Measurements from ENCODE around the gene ACAD11.
"Not testable (repeated sequence)": the region's sequence is repeated elsewhere in the genome, so short reads cannot be mapped to it uniquely, and the experiment has no call there.

Gene ACAD11

GRCh38 chr3:132556036-132556386 lies 103.6 kb downstream of the ACAD11 start:
- H3K9ac ChIP-seq (ENCODE audit: low read length); H4K91ac ChIP-seq (ENCODE audit: low read depth, low read length); H3K14ac ChIP-seq (ENCODE audit: low read length); H3K4me2 ChIP-seq (ENCODE audit: low read length); H2BK12ac ChIP-seq (ENCODE audit: low read length); H3K23ac ChIP-seq (ENCODE audit: low read length); H3K4me1 ChIP-seq (ENCODE audit: control insufficient read depth in 1 of 2, insufficient read depth in 2 of 2, low read length in 2 of 2); DNase-seq; H2AFZ ChIP-seq (ENCODE audit: insufficient read depth, low read length, poor library complexity); H3K79me1 ChIP-seq (ENCODE audit: low read length); H3K4me3 ChIP-seq (ENCODE audit: low read depth, low read length); H3K27me3 ChIP-seq (ENCODE audit: insufficient read depth, low read length); H3K9me3 ChIP-seq (ENCODE audit: insufficient read depth, low read depth, low read length); H2BK120ac ChIP-seq (ENCODE audit: insufficient read depth, low read length, poor library complexity); H3K18ac ChIP-seq (ENCODE audit: low read length); H3K4ac ChIP-seq (ENCODE audit: low read depth, low read length); H4K12ac ChIP-seq (ENCODE audit: low read depth, low read length); H3K79me2 ChIP-seq (ENCODE audit: control insufficient read depth, insufficient read depth, low read length, poor library complexity); H3K36me3 ChIP-seq (ENCODE audit: control insufficient read depth in 1 of 2, insufficient read depth in 2 of 2, low read length in 2 of 2); H4K8ac ChIP-seq (ENCODE audit: low read depth, low read length); H2AK5ac ChIP-seq (ENCODE audit: low read length); H3K27ac ChIP-seq (ENCODE audit: low read depth, low read length): not testable (repeated sequence)
- WGBS (ENCODE audit: extremely low coverage, insufficient coverage, insufficient read length): no CpG with 5 or more reads among the region's 3 CpGs
- H2BK5ac ChIP-seq (ENCODE audit: low read depth, low read length, poor library complexity): peak overlapping the region; percentile 26

DNA sequence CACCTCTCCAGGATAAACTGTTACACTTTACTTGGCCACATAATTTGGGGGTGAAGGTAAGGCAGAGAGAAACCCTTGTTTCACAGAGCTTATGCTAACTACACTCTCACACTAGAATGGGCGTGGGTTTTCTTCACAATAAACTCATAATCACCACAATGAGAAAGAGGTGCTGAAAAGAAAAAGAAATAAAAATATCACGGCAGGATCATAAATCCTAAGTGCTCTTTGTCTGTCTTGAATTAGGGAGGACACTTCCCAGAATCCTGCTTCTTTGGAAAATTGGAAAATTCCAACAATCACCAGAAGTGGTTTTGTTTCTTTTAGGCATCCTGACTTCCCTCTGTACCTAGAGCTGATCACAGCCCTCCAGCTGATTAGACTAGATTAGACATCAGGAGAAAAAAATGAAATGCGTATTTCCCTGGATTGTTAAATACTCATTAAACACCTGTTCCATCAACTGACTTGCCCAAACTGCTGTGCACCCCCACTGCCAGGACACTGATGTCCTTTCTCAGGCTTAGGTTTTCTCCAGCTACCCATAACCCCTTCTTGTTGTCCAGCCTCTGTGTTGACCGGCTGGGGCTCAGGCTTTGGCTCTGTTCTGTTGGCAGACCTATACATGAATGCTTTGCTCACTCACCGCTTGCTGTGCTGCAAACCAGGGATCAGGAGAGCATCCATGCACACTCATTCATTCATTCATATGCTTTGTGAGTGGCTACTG lies 104.1 kb downstream of the ACAD11 start:
- Histone ChIP-seq H3K79me1 (ENCODE audit: low read length) (no peaks in the 10 kb centered on the region), H2BK5ac (ENCODE audit: low read depth, low read length, poor library complexity) (peak overlapping the region; percentile 26), H3K79me2 (ENCODE audit: control insufficient read depth, insufficient read depth, low read length, poor library complexity) (no peaks in the 10 kb centered on the region), H2BK12ac (ENCODE audit: low read length) (no peak overlapping the region), H4K12ac (ENCODE audit: low read depth, low read length) (no peak overlapping the region), H2BK120ac (ENCODE audit: insufficient read depth, low read length, poor library complexity) (no peak overlapping the region), H2AFZ (ENCODE audit: insufficient read depth, low read length, poor library complexity) (no peak overlapping the region), H3K9ac (ENCODE audit: low read length) (no peak overlapping the region), H3K23ac (ENCODE audit: low read length) (no peak overlapping the region), H4K8ac (ENCODE audit: low read depth, low read length) (no peak overlapping the region), H3K18ac (ENCODE audit: low read length) (no peak overlapping the region), H3K4me1 (ENCODE audit: control insufficient read depth in 1 of 2, insufficient read depth in 2 of 2, low read length in 2 of 2) (peaks cover 2 to 5% of the 10 kb centered on the region in 2 experiments), H3K14ac (ENCODE audit: low read length) (no peak overlapping the region), H3K27ac (ENCODE audit: low read depth, low read length) (no peak overlapping the region), H3K4ac (ENCODE audit: low read depth, low read length) (no peak overlapping the region), H3K9me3 (ENCODE audit: insufficient read depth, low read depth, low read length) (no peaks in the 10 kb centered on the region), H3K4me3 (ENCODE audit: low read depth, low read length) (no peak overlapping the region), H3K27me3 (ENCODE audit: insufficient read depth, low read length) (no peaks in the 10 kb centered on the region), H3K36me3 (ENCODE audit: control insufficient read depth in 1 of 2, insufficient read depth in 2 of 2, low read length in 2 of 2) (no peaks in the 10 kb centered on the region), H4K91ac (ENCODE audit: low read depth, low read length) (no peak overlapping the region), H2AK5ac (ENCODE audit: low read length) (no peak overlapping the region), H3K4me2 (ENCODE audit: low read length) (no peak overlapping the region)
- no CpG with 5 or more reads among the region's 5 CpGs for WGBS (ENCODE audit: extremely low coverage, insufficient coverage, insufficient read length)
- no peak for DNase-seq

- DNase-seq: no peak
- Histone ChIP-seq H4K8ac (ENCODE audit: low read depth, low read length) (no peak overlapping the region), H3K27ac (ENCODE audit: low read depth, low read length) (no peak overlapping the region), H4K12ac (ENCODE audit: low read depth, low read length) (no peak overlapping the region), H4K91ac (ENCODE audit: low read depth, low read length) (no peak overlapping the region), H3K4me1 (ENCODE audit: control insufficient read depth in 1 of 2, insufficient read depth in 2 of 2, low read length in 2 of 2) (peaks cover 2 to 5% of the 10 kb centered on the region in 2 experiments), H2AK5ac (ENCODE audit: low read length) (no peak overlapping the region), H3K4me3 (ENCODE audit: low read depth, low read length) (no peak overlapping the region), H3K9ac (ENCODE audit: low read length) (no peak overlapping the region), H2BK5ac (ENCODE audit: low read depth, low read length, poor library complexity) (no peak overlapping the region), H3K79me2 (ENCODE audit: control insufficient read depth, insufficient read depth, low read length, poor library complexity) (no peaks in the 10 kb centered on the region), H3K4ac (ENCODE audit: low read depth, low read length) (no peak overlapping the region), H3K79me1 (ENCODE audit: low read length) (no peaks in the 10 kb centered on the region), H3K4me2 (ENCODE audit: low read length) (no peak overlapping the region), H2BK120ac (ENCODE audit: insufficient read depth, low read length, poor library complexity) (no peak overlapping the region), H3K9me3 (ENCODE audit: insufficient read depth, low read depth, low read length) (no peaks in the 10 kb centered on the region), H3K23ac (ENCODE audit: low read length) (no peak overlapping the region), H3K18ac (ENCODE audit: low read length) (no peak overlapping the region), H3K27me3 (ENCODE audit: insufficient read depth, low read length) (no peaks in the 10 kb centered on the region), H2AFZ (ENCODE audit: insufficient read depth, low read length, poor library complexity) (no peak overlapping the region), H2BK12ac (ENCODE audit: low read length) (no peak overlapping the region), H3K14ac (ENCODE audit: low read length) (no peak overlapping the region), H3K36me3 (ENCODE audit: control insufficient read depth in 1 of 2, insufficient read depth in 2 of 2, low read length in 2 of 2) (no peaks in the 10 kb centered on the region)
- no CpG with 5 or more reads among the region's 8 CpGs for WGBS (ENCODE audit: extremely low coverage, insufficient coverage, insufficient read length)
Measured at GRCh38 chr3:132554437-132554836, 105.2 kb downstream of the ACAD11 start.

- Histone ChIP-seq H3K27ac (ENCODE audit: low read depth, low read length) (no peak overlapping the region), H3K4ac (ENCODE audit: low read depth, low read length) (no peak overlapping the region), H4K91ac (ENCODE audit: low read depth, low read length) (no peak overlapping the region), H2BK12ac (ENCODE audit: low read length) (no peak overlapping the region), H3K9ac (ENCODE audit: low read length) (no peak overlapping the region), H3K79me2 (ENCODE audit: control insufficient read depth, insufficient read depth, low read length, poor library complexity) (no peaks in the 10 kb centered on the region), H3K27me3 (ENCODE audit: insufficient read depth, low read length) (no peaks in the 10 kb centered on the region), H2AK5ac (ENCODE audit: low read length) (no peak overlapping the region), H3K79me1 (ENCODE audit: low read length) (no peaks in the 10 kb centered on the region), H3K4me1 (ENCODE audit: control insufficient read depth in 1 of 2, insufficient read depth in 2 of 2, low read length in 2 of 2) (peaks cover 2 to 5% of the 10 kb centered on the region in 2 experiments), H3K36me3 (ENCODE audit: control insufficient read depth in 1 of 2, insufficient read depth in 2 of 2, low read length in 2 of 2) (no peaks in the 10 kb centered on the region), H3K18ac (ENCODE audit: low read length) (no peak overlapping the region), H2AFZ (ENCODE audit: insufficient read depth, low read length, poor library complexity) (no peak overlapping the region), H3K9me3 (ENCODE audit: insufficient read depth, low read depth, low read length) (no peaks in the 10 kb centered on the region), H4K8ac (ENCODE audit: low read depth, low read length) (no peak overlapping the region), H4K12ac (ENCODE audit: low read depth, low read length) (no peak overlapping the region), H2BK5ac (ENCODE audit: low read depth, low read length, poor library complexity) (no peak overlapping the region), H3K23ac (ENCODE audit: low read length) (no peak overlapping the region), H3K4me2 (ENCODE audit: low read length) (no peak overlapping the region), H2BK120ac (ENCODE audit: insufficient read depth, low read length, poor library complexity) (no peak overlapping the region), H3K4me3 (ENCODE audit: low read depth, low read length) (no peak overlapping the region), H3K14ac (ENCODE audit: low read length) (no peak overlapping the region)
- DNase-seq: no peak
- no CpG with 5 or more reads among the region's 6 CpGs for WGBS (ENCODE audit: extremely low coverage, insufficient coverage, insufficient read length)
Measured at GRCh38 chr3:132553826-132554225, 105.8 kb downstream of the ACAD11 start.

Data from trophoblast cell (in vitro differentiated cells and primary cell).